Activated naive CD8-positive, alpha-beta T cell (primary cell): ENCODE data around the gene ZC3H10.

Source experiments
- H3K27ac Mint-ChIP-seq: one replicate; pipeline ENCODE4 v1.8.0; 2021; ENCODE audit warnings: mixed read lengths
- H3K27me3 Mint-ChIP-seq: one replicate; pipeline ENCODE4 v1.8.0; 2021; ENCODE audit warnings: mixed read lengths
- H3K36me3 Mint-ChIP-seq: one replicate; pipeline ENCODE4 v1.8.0; 2021; ENCODE audit warnings: mixed read lengths
- H3K4me1 Mint-ChIP-seq: one replicate; pipeline ENCODE4 v1.8.0; 2021; ENCODE audit warnings: low read depth, mixed read lengths
- H3K4me3 Mint-ChIP-seq: one replicate; pipeline ENCODE4 v1.8.0; 2021; ENCODE audit warnings: mild to moderate bottlenecking, mixed read lengths
- H3K9me3 Mint-ChIP-seq: one replicate; pipeline ENCODE4 v1.8.0; 2021; ENCODE audit warnings: low read depth, mixed read lengths

The ZC3H10 gene

DNA sequence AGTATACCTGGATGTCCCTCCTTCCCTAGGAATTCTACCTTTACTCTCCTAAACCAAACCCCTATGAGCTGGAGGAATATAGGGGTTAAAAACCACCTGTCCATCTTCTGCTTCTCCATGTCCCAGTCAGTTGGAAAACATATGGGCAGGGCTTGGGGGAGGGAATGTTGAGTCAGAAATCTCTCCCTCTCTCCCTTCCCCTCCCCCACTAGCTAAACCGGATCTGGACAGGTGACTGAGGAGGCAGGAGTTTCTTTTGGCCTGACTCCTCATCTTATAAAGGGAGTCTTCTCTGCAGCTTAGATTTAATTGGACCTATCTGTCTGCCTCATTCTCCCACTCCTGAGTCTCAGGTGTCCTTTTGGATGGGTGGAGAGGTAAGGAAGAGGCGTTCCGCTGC, 32.0 kb upstream of the ZC3H10 start:
- H3K27me3 Mint-ChIP-seq, result no peaks in the 10 kb centered on the region
- H3K27ac Mint-ChIP-seq, result no peak overlapping the region
- no peak overlapping the region for H3K4me3 Mint-ChIP-seq
- H3K9me3 Mint-ChIP-seq, result no peaks in the 10 kb centered on the region
- H3K36me3 Mint-ChIP-seq, result no peaks in the 10 kb centered on the region
- H3K4me1 Mint-ChIP-seq, result no peaks in the 10 kb centered on the region

DNA sequence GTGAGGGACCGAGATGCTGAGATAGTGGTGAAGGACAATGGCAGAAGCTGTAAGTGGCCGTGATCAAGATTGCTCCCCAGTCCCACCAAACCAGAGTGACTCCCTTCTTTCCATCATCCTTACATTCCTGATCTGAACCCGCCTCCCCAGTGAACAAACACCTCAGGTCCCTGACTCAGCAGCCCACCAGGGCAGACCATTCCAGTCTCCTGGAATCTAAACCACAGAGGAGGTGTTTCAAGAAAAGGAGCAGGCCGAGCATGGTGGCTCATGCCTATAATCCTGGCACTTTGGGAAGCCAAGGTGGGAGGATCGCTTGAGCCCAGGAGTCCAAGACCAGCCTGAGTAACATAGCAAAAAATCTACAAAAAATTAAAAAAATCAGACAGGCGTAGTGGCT, 31.5 kb upstream of the ZC3H10 start:
- Mint-ChIP-seq H3K27ac (no peak overlapping the region), H3K4me3 (no peak overlapping the region), H3K36me3 (no peaks in the 10 kb centered on the region), H3K9me3 (no peaks in the 10 kb centered on the region), H3K4me1 (no peaks in the 10 kb centered on the region), H3K27me3 (no peaks in the 10 kb centered on the region)

DNA sequence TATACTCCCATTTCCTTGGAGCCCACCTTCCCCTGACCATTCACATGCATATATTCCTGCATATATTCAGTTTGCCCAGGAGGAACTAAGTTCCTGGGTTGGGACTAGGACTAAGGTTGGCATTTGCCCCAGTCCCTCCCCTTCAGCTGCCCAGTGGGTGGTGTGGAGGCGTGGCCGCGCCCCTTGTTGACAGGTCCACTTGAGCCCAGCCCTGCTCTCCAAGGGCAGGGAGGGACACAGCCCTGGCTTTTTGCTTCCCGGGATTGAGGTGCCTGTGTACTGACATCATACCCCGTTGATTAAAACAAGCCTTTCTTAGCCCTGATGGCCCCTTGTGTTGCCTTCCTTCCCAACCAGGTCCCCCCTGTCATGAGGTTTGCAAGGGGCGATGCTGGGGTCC, 30.8 kb upstream of the ZC3H10 start:
- H3K36me3 Mint-ChIP-seq, result no peaks in the 10 kb centered on the region
- H3K27ac Mint-ChIP-seq, result no peak overlapping the region
- H3K4me3 Mint-ChIP-seq, result no peak overlapping the region
- H3K27me3 Mint-ChIP-seq, result no peaks in the 10 kb centered on the region
- H3K4me1 Mint-ChIP-seq, result no peaks in the 10 kb centered on the region
- no peaks in the 10 kb centered on the region for H3K9me3 Mint-ChIP-seq

DNA sequence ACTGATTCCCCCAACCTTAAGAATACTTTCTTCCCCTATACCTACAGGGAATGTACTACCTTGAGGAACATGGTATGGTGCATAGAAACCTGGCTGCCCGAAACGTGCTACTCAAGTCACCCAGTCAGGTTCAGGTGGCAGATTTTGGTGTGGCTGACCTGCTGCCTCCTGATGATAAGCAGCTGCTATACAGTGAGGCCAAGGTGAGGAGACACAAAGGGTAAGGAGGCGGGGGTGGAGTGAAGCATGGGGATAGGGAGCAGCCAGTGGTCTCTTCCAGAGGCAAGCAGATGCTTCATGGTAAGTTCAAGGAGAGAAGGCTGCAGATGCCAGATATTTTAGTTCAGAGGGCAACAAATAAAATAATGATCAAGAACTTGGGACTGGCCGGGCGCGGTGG, 20.3 kb upstream of the ZC3H10 start:
- Mint-ChIP-seq H3K4me3 (no peak overlapping the region), H3K4me1 (peaks cover 23% of the 10 kb centered on the region), H3K9me3 (no peaks in the 10 kb centered on the region), H3K27me3 (no peaks in the 10 kb centered on the region), H3K27ac (no peak overlapping the region), H3K36me3 (peaks cover 2% of the 10 kb centered on the region)

DNA sequence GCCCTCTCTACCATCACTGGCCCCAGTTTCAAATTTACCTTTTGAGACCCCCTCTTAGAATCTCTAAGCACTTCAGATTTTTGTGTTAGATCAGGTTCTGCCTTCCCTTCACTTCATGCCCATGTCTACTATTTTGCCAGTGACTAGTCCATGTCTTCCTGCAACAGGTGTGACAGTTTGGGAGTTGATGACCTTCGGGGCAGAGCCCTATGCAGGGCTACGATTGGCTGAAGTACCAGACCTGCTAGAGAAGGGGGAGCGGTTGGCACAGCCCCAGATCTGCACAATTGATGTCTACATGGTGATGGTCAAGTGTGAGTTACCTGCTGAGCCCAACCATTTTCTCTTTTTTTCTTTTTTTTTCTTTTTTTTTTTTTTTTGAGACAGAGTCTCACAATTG, 19.5 kb upstream of the ZC3H10 start:
- no peak overlapping the region for H3K4me3 Mint-ChIP-seq
- H3K27me3 Mint-ChIP-seq, result no peaks in the 10 kb centered on the region
- H3K27ac Mint-ChIP-seq, result no peak overlapping the region
- H3K9me3 Mint-ChIP-seq, result no peaks in the 10 kb centered on the region
- H3K4me1 Mint-ChIP-seq, result peaks cover 32% of the 10 kb centered on the region
- peaks cover 2% of the 10 kb centered on the region for H3K36me3 Mint-ChIP-seq

DNA sequence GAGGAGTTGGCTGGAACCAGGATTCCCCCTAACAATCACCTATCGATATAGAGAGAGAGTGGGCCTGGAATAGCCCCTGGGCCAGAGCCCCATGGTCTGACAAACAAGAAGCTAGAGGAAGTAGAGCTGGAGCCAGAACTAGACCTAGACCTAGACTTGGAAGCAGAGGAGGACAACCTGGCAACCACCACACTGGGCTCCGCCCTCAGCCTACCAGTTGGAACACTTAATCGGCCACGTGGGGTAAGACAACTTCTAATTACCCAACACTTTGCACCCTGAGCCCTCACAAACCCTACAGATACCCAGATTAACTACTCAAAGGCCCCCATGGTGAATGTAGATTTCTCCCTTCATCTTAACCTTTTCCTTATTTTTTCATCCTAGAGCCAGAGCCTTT, 18.3 kb upstream of the ZC3H10 start:
- Mint-ChIP-seq H3K9me3 (no peaks in the 10 kb centered on the region), H3K27me3 (no peaks in the 10 kb centered on the region), H3K4me3 (no peak overlapping the region), H3K36me3 (peaks cover 4% of the 10 kb centered on the region), H3K27ac (peak overlapping the region; percentile 5), H3K4me1 (peaks cover 37% of the 10 kb centered on the region)

DNA sequence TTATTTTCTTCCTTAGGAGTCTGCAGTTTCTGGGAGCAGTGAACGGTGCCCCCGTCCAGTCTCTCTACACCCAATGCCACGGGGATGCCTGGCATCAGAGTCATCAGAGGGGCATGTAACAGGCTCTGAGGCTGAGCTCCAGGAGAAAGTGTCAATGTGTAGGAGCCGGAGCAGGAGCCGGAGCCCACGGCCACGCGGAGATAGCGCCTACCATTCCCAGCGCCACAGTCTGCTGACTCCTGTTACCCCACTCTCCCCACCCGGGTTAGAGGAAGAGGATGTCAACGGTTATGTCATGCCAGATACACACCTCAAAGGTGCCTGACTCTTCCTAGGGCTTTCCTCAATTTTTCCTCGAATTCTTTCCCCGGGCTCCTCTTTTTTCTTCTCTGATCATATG, 17.0 kb upstream of the ZC3H10 start:
- Mint-ChIP-seq H3K9me3 (no peaks in the 10 kb centered on the region), H3K4me1 (peaks cover 42% of the 10 kb centered on the region), H3K27me3 (no peaks in the 10 kb centered on the region), H3K4me3 (no peak overlapping the region), H3K27ac (peak overlapping the region; percentile 76), H3K36me3 (peaks cover 10% of the 10 kb centered on the region)

DNA sequence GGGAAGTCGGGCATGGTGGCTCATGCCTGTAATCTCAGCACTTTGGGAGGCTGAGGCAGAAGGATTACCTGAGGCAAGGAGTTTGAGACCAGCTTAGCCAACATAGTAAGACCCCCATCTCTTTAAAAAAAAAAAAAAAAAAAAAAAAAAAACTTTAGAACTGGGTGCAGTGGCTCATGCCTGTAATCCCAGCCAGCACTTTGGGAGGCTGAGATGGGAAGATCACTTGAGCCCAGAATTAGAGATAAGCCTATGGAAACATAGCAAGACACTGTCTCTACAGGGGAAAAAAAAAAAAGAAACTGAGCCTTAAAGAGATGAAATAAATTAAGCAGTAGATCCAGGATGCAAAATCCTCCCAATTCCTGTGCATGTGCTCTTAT, 15.4 kb upstream of the ZC3H10 start:
- H3K36me3 Mint-ChIP-seq, result peaks cover 19% of the 10 kb centered on the region
- no peaks in the 10 kb centered on the region for H3K9me3 Mint-ChIP-seq
- no peaks in the 10 kb centered on the region for H3K27me3 Mint-ChIP-seq
- H3K4me1 Mint-ChIP-seq, result peaks cover 54% of the 10 kb centered on the region
- H3K4me3 Mint-ChIP-seq, result peak overlapping the region; percentile 100
- H3K27ac Mint-ChIP-seq, result peak overlapping the region; percentile 100

DNA sequence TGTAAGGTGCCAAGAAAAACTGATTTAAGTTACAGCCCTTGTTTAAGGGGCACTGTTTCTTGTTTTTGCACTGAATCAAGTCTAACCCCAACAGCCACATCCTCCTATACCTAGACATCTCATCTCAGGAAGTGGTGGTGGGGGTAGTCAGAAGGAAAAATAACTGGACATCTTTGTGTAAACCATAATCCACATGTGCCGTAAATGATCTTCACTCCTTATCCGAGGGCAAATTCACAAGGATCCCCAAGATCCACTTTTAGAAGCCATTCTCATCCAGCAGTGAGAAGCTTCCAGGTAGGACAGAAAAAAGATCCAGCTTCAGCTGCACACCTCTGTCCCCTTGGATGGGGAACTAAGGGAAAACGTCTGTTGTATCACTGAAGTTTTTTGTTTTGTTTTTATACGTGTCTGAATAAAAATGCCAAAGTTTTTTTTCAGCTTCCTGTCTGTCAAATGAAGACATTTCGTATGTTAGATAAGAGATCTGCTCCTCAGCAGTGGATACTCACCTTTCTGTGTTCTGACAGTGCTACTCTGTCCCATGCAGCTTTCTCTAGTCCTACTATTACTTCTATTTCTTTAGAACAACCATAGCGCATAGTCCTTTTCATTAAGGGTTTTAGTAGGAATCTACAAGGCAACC, 14.9 kb upstream of the ZC3H10 start:
- no peaks in the 10 kb centered on the region for H3K9me3 Mint-ChIP-seq
- H3K27ac Mint-ChIP-seq, result peak overlapping the region; percentile 100
- H3K4me3 Mint-ChIP-seq, result peak overlapping the region; percentile 100
- H3K36me3 Mint-ChIP-seq, result peaks cover 18% of the 10 kb centered on the region
- peaks cover 54% of the 10 kb centered on the region for H3K4me1 Mint-ChIP-seq
- H3K27me3 Mint-ChIP-seq, result no peaks in the 10 kb centered on the region

DNA sequence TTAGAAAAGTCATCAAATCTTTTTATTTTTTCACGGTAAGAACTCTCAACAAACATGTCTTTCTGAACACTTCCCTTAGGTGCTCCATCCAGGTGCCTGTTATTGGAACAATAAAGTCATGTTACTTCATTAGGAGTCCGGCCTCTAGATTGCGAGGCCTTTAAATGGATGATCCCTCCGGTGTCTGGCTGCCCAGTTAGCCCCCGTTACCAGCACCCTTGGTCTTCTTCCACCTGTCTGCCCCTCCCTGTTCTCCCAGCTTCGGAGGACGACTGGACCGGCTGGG, 14.3 kb upstream of the ZC3H10 start:
- H3K36me3 Mint-ChIP-seq, result peaks cover 19% of the 10 kb centered on the region
- H3K9me3 Mint-ChIP-seq, result no peaks in the 10 kb centered on the region
- peaks cover 55% of the 10 kb centered on the region for H3K4me1 Mint-ChIP-seq
- H3K27ac Mint-ChIP-seq, result peak overlapping the region; percentile 100
- H3K27me3 Mint-ChIP-seq, result no peaks in the 10 kb centered on the region
- H3K4me3 Mint-ChIP-seq, result peak overlapping the region; percentile 100

DNA sequence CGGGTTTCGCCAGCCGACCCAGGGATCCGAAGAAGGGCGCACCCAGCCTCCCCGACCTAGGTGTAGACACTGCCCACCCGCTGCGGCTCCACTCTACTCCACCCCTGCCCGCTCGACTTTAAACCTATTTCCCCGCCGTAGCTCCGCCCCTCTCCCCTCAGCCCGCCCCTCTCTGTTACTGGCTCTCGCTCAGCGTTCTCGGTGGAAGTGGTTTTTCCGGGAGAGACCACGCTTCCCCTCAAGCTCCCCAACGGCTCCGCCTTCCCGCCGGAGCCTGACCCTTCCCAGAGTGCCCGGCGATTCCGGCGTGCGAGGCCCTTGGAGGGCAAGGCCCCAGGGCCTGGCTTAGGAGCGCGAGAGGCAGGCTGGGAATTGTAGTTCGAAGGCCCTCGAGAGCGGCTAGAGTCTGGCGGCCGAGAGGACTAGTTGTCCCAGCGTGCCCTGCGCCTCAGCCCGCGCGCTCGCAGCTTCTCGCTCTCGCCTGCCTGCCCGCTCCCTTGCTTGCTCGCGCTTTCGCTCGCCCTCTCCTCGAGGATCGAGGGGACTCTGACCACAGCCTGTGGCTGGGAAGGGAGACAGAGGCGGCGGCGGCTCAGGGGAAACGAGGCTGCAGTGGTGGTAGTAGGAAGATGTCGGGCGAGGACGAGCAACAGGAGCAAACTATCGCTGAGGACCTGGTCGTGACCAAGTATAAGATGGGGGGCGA, 13.8 kb upstream of the ZC3H10 start, which contains the start of gene PA2G4:
PA2G4 (plus strand) TSS at position 451 of the 706 bp plus-strand sequence; CDS start at position 630, 179 bp downstream.
- no peaks in the 10 kb centered on the region for H3K9me3 Mint-ChIP-seq
- peaks cover 19% of the 10 kb centered on the region for H3K36me3 Mint-ChIP-seq
- H3K27me3 Mint-ChIP-seq, result no peaks in the 10 kb centered on the region
- H3K4me3 Mint-ChIP-seq, result peak within 1 kb of the TSS; percentile 100
- peak within 1 kb of the TSS; percentile 100 for H3K27ac Mint-ChIP-seq
- peaks cover 55% of the 10 kb centered on the region for H3K4me1 Mint-ChIP-seq

DNA sequence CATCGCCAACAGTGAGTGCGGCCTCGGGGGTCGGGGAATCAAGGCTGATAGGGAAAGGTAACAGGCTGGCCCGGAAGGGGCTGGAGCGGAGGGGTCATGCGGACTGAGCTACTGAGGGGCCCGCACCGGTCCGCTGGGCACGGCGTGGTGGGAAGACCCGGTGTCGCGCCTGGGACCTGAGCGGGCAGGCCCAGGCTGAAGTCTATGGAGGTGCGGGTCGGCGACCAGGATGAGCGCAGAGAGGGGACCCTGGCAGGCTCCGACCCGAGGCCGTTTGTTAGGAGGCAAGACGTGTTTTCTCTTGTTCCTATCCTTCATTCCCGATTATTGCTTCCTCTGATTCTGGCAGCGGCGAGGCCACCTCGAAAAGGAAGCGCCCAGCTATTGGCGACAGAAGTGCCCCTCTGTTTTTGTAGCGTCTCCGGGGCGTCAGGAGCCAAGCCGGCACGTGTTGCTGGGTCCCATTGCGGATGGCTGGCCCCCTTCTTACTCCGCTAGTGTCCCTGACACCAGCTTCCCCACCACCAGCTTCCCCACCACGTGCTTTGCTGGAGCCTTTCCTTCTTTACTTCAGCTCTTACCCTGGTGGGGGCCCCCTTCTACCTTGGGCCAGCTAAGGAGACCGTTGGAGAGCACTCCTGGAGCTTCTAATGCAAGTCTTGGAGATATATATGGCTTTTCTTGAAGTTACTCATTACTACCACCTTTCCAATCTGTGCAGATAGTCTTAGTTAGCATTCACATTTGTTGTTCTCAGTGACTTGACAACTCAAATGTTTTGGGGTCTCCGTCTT, 13.1 kb upstream of the ZC3H10 start:
- H3K4me1 Mint-ChIP-seq, result peaks cover 54% of the 10 kb centered on the region
- peak overlapping the region; percentile 100 for H3K4me3 Mint-ChIP-seq
- H3K36me3 Mint-ChIP-seq, result peaks cover 19% of the 10 kb centered on the region
- H3K27me3 Mint-ChIP-seq, result no peaks in the 10 kb centered on the region
- no peaks in the 10 kb centered on the region for H3K9me3 Mint-ChIP-seq
- peak overlapping the region; percentile 100 for H3K27ac Mint-ChIP-seq

DNA sequence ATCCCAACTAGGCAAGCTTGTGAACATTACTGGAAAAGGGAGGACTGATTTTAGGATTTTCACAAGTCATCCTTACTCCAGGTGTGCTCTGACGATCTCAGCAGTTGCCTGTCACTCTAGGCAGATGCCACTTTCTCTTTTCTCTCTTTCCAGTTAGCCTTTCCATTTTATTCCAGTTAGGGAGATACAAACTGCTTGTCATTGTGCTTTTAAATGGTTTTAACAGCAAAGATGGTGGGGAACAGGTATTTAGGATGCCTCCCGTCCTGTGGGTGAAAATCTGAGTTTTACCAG, 12.5 kb upstream of the ZC3H10 start:
- Mint-ChIP-seq H3K27me3 (no peaks in the 10 kb centered on the region), H3K36me3 (peaks cover 21% of the 10 kb centered on the region), H3K4me1 (peaks cover 53% of the 10 kb centered on the region), H3K9me3 (no peaks in the 10 kb centered on the region), H3K27ac (peak overlapping the region; percentile 100), H3K4me3 (peak overlapping the region; percentile 100)

DNA sequence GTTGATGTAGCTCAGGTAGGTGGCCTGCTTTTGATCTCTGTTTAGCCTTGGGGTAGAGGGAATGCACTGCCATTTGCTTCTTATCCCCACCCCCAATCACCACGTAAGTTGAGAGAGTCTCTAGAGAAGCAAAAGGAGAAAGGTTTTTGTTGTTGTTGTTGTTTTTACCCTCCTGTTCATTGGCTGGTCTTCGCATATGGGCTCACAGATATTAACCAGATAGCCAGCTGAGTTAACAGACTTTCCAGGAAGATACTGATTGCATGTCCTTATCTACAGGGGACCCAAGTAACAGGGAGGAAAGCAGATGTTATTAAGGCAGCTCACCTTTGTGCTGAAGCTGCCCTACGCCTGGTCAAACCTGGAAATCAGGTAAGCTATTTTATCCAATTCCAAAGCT, 10.8 kb upstream of the ZC3H10 start:
- peak overlapping the region; percentile 100 for H3K4me3 Mint-ChIP-seq
- H3K4me1 Mint-ChIP-seq, result peaks cover 38% of the 10 kb centered on the region
- no peaks in the 10 kb centered on the region for H3K9me3 Mint-ChIP-seq
- peak overlapping the region; percentile 59 for H3K27ac Mint-ChIP-seq
- peaks cover 28% of the 10 kb centered on the region for H3K36me3 Mint-ChIP-seq
- no peaks in the 10 kb centered on the region for H3K27me3 Mint-ChIP-seq

DNA sequence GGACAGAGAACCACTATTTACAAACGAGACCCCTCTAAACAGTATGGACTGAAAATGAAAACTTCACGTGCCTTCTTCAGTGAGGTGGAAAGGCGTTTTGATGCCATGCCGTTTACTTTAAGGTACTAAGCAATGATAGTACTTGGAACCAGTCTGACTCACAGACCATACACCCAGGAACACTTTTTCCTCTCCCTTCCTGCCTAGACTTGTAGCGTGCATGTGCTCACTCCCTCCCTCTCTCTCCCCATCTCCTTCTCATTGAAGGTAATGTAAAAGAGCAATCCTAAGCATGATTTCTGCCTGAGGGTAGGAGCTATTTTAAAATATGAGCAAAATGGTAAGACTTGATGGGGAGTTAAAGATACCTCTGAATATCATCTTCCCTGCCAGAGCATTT, 7.5 kb upstream of the ZC3H10 start:
- Mint-ChIP-seq H3K36me3 (peaks cover 25% of the 10 kb centered on the region), H3K9me3 (no peaks in the 10 kb centered on the region), H3K4me1 (peaks cover 23% of the 10 kb centered on the region), H3K4me3 (no peak overlapping the region), H3K27me3 (no peaks in the 10 kb centered on the region), H3K27ac (peak overlapping the region; percentile 16)
